WTC11 (cell line): ENCODE results near the gene AMD1. TPM values are rescaled to one million over a fixed set of nuclear protein-coding genes. Genes with fewer than 3 reads are reported as not detected.
A peak's percentile ranks its signal among the peaks of the same experiment; 100 is the strongest.

Source experiments
- ATAC-seq: fragments of 200-7000 bp; cut with Tn5 transposase; 2 replicates; pipeline ENCODE4 v1.10.0; 2021; ENCODE audit warnings: mild to moderate bottlenecking, moderate library complexity
- CTCF ChIA-PET: fragments of 300-600 bp; sonication (Branson Sonifier 250); formaldehyde crosslinking; loops from one replicate; lab custom pipeline; 2021; ENCODE audit warnings: antibody characterized with exemption; lab: Charles Lee
- POLR2A ChIA-PET: fragments of 350-600 bp; sonication (Branson Sonifier 250); formaldehyde crosslinking; loops from one replicate; lab custom pipeline; 2021; ENCODE audit warnings: antibody characterized with exemption; lab: Charles Lee
- DNase-seq: peaks from one replicate; pipeline ENCODE4 v3.0.0; 2021; ENCODE audit warnings: low spot score
- H3K27ac Mint-ChIP-seq: 2 replicates; pipeline ENCODE4 v1.8.0; 2021; ENCODE audit warnings: mixed read lengths
- H3K27me3 Mint-ChIP-seq: 2 replicates; pipeline ENCODE4 v1.8.0; 2021; ENCODE audit warnings: low read depth, mild to moderate bottlenecking, moderate library complexity, mixed read lengths
- H3K36me3 Mint-ChIP-seq: 2 replicates; pipeline ENCODE4 v1.8.0; 2021; ENCODE audit warnings: mixed read lengths
- H3K4me1 Mint-ChIP-seq: 2 replicates; pipeline ENCODE4 v1.8.0; 2022; ENCODE audit warnings: mixed read lengths
- H3K4me3 Mint-ChIP-seq: 2 replicates; pipeline ENCODE4 v1.8.0; 2021; ENCODE audit warnings: mild to moderate bottlenecking, moderate library complexity, mixed read lengths
- H3K9me3 Mint-ChIP-seq: 2 replicates; pipeline ENCODE4 v1.8.0; 2021; ENCODE audit warnings: mixed read lengths
- E2F5 ChIP-seq: sonication (generic); formaldehyde crosslinking; IDR thresholded peaks from 2 replicates; pipeline ENCODE4 v1.8.1; 2022; ENCODE audit warnings: mild to moderate bottlenecking, moderate library complexity, missing genetic modification reagents
- GTF2I ChIP-seq: fragments of 250-450 bp; sonication (Bioruptor Pico); conservative IDR thresholded peaks from 2 replicates; pipeline ENCODE4 v1.4.0; 2021; ENCODE audit warnings: mild to moderate bottlenecking
- HMGA2 ChIP-seq: fragments of 250-450 bp; sonication (Bioruptor Pico); IDR thresholded peaks from 2 replicates; pipeline ENCODE4 v1.4.0; 2021; ENCODE audit warnings: mild to moderate bottlenecking, moderate library complexity
- IRF2 ChIP-seq: sonication (generic); formaldehyde crosslinking; IDR thresholded peaks from 2 replicates; pipeline ENCODE4 v1.8.0; 2022; ENCODE audit warnings: low read depth, missing genetic modification reagents, borderline replicate concordance
- MLX ChIP-seq: sonication (generic); formaldehyde crosslinking; IDR thresholded peaks from 2 replicates; pipeline ENCODE4 v1.8.1; 2023; ENCODE audit warnings: mild to moderate bottlenecking, missing genetic modification reagents, moderate library complexity
- NFATC4 ChIP-seq: fragments of 250-450 bp; sonication (Bioruptor Pico); IDR thresholded peaks from 2 replicates; pipeline ENCODE4 v1.9.0; 2021; ENCODE audit warnings: mild to moderate bottlenecking
- NR1H2 ChIP-seq: sonication (generic); formaldehyde crosslinking; IDR thresholded peaks from 2 replicates; pipeline ENCODE4 v1.9.0; 2021; ENCODE audit warnings: mild to moderate bottlenecking, moderate library complexity, missing genetic modification reagents
- OVOL2 ChIP-seq: fragments of 250-450 bp; sonication (Bioruptor Pico); IDR thresholded peaks from 2 replicates; pipeline ENCODE4 v1.9.0; 2021; ENCODE audit warnings: mild to moderate bottlenecking, borderline replicate concordance
- RELA ChIP-seq: sonication (generic); formaldehyde crosslinking; IDR thresholded peaks from 2 replicates; pipeline ENCODE4 v1.8.1; 2022; ENCODE audit warnings: missing genetic modification reagents, mild to moderate bottlenecking, borderline replicate concordance
- TCF7 ChIP-seq: sonication (generic); formaldehyde crosslinking; IDR thresholded peaks from 2 replicates; pipeline ENCODE4 v1.8.0; 2022; ENCODE audit warnings: mild to moderate bottlenecking, low read depth, missing genetic modification reagents, moderate library complexity
- ZNF532 ChIP-seq: fragments of 250-450 bp; sonication (Bioruptor Pico); IDR thresholded peaks from 2 replicates; pipeline ENCODE4 v1.9.0; 2021; ENCODE audit warnings: mild to moderate bottlenecking, borderline replicate concordance
- total RNA-seq: library from RNA; stranded (reverse); gene quantifications from 3 replicates; pipeline ENCODE4 v1.2.3, GENCODE V29; 2021
- TF ChIP-seq, protein P1 (sequence below): sonication (generic); formaldehyde crosslinking; conservative IDR thresholded peaks from 2 replicates; pipeline ENCODE4 v1.8.1; 2023; ENCODE audit warnings: mild to moderate bottlenecking, low read depth, missing genetic modification reagents, moderate library complexity
- TF ChIP-seq, protein P2 (sequence below): fragments of 250-450 bp; sonication (Bioruptor Pico); IDR thresholded peaks from 2 replicates; pipeline ENCODE4 v1.9.0; 2021; ENCODE audit warnings: mild to moderate bottlenecking
- TF ChIP-seq, protein P3 (sequence below): sonication (generic); formaldehyde crosslinking; IDR thresholded peaks from 2 replicates; pipeline ENCODE4 v1.8.0; 2022; ENCODE audit warnings: mild to moderate bottlenecking, missing genetic modification reagents

Gene AMD1
- total RNA-seq, 1 experiment from 2014 or later = 122 TPM

DNA sequence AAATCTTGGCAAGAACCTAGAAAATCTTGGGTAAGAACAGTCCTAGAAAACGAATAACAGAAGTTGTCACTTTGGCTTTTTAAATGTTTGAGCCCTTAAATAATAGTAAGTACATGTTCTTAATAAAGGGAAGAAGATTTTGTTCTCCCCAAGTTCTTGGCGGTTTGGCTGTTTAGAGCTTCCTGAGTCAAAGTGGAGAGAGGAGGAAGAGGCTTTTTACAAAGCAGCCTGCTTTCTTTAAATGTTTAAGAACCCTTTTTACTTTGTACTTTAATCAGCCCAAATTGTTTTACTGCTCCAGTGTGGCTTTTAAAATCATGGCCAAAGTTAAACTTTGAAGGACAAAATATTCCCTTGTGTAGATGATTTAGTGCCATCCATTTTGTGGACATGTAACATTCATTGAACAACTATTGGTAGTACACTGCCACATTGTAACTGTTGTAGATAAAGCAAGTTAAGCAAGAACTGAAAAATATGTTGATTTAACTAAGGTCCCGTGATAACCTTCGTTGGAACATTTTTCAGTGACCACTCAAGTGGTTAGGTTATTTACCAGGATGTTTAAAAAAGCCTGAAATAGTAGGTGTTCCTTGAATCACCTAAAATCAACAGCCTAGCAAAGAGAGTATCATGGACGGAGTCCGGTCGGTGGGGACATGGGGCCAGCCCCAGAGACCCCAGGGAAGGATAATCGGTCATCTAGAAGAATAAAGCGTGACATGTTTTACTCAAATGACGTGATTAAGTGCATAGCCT lies 2.4 kb downstream of the AMD1 start:
- Mint-ChIP-seq H3K9me3 (no peaks in the 10 kb centered on the region), H3K4me1 (peaks cover 56% of the 10 kb centered on the region), H3K4me3 (peak overlapping the region; percentile 84), H3K27ac (peak overlapping the region; percentile 90), H3K27me3 (no peaks in the 10 kb centered on the region), H3K36me3 (peaks cover 5% of the 10 kb centered on the region; the same call in 1 of the 2 replicates)
- ChIA-PET POLR2A (interaction anchor here (0.7 to 5.0 kb wide), 9 partner anchors 11 to 195 kb away, joined by 3 to 146 read pairs (median 3); partner anchors contain the start of genes CDK19 and GTF3C6), CTCF (interaction anchor here (1.3 to 4.1 kb wide), 3 partner anchors 62 to 195 kb away, joined by 4 to 27 read pairs (median 7); partner anchors contain the start of gene CDK19)
- ATAC-seq = no peak
- DNase-seq = no peak
- TF ChIP-seq E2F5 (CRISPR knock-in tag) (no peak), ZNF532 (CRISPR knock-in tag) (no peak), IRF2 (CRISPR knock-in tag) (no peak), MLX (no peak), NR1H2 (CRISPR knock-in tag) (no peak), RELA (no peak), TCF7 (CRISPR knock-in tag) (no peak), NFATC4 (CRISPR knock-in tag) (no peak), OVOL2 (CRISPR knock-in tag) (no peak), HMGA2 (no peak), GTF2I (CRISPR knock-in tag) (no peak)
- TF ChIP-seq, protein P1, sequence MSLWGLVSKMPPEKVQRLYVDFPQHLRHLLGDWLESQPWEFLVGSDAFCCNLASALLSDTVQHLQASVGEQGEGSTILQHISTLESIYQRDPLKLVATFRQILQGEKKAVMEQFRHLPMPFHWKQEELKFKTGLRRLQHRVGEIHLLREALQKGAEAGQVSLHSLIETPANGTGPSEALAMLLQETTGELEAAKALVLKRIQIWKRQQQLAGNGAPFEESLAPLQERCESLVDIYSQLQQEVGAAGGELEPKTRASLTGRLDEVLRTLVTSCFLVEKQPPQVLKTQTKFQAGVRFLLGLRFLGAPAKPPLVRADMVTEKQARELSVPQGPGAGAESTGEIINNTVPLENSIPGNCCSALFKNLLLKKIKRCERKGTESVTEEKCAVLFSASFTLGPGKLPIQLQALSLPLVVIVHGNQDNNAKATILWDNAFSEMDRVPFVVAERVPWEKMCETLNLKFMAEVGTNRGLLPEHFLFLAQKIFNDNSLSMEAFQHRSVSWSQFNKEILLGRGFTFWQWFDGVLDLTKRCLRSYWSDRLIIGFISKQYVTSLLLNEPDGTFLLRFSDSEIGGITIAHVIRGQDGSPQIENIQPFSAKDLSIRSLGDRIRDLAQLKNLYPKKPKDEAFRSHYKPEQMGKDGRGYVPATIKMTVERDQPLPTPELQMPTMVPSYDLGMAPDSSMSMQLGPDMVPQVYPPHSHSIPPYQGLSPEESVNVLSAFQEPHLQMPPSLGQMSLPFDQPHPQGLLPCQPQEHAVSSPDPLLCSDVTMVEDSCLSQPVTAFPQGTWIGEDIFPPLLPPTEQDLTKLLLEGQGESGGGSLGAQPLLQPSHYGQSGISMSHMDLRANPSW (CRISPR knock-in tag) = no peak
- TF ChIP-seq, protein P2, sequence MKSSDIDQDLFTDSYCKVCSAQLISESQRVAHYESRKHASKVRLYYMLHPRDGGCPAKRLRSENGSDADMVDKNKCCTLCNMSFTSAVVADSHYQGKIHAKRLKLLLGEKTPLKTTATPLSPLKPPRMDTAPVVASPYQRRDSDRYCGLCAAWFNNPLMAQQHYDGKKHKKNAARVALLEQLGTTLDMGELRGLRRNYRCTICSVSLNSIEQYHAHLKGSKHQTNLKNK (CRISPR knock-in tag) = no peak
- TF ChIP-seq, protein P3, sequence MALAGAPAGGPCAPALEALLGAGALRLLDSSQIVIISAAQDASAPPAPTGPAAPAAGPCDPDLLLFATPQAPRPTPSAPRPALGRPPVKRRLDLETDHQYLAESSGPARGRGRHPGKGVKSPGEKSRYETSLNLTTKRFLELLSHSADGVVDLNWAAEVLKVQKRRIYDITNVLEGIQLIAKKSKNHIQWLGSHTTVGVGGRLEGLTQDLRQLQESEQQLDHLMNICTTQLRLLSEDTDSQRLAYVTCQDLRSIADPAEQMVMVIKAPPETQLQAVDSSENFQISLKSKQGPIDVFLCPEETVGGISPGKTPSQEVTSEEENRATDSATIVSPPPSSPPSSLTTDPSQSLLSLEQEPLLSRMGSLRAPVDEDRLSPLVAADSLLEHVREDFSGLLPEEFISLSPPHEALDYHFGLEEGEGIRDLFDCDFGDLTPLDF (CRISPR knock-in tag) = no peak
